Tibial nerve (tissue), 4 donors: ENCODE results near the gene CD70.

Source experiments
- CTCF ChIP-seq, 5 experiments: fragments of 200-600 bp in 3 of 5; fragments of 450-650 bp in 2 of 5; sonication (generic) in 3 of 5; IDR thresholded peaks; one replicate each; pipeline ENCODE4 v1.5.1; 2016 to 2019; ENCODE audit warnings: antibody characterized with exemption in 5 of 5, mild to moderate bottlenecking in 3 of 5, moderate library complexity in 2 of 5
- EP300 ChIP-seq, 2 donors: sonication (generic); formaldehyde crosslinking; IDR thresholded peaks; one replicate each; pipeline ENCODE4 v1.6.1; 2017; ENCODE audit warnings: antibody characterized with exemption in 2 of 2, mild to moderate bottlenecking in 1 of 2

- TF ChIP-seq CTCF (IDR thresholded peaks at IDR 0.05) (no peak), EP300 (IDR thresholded peaks at IDR 0.05) (no peak)
These were observed 22.9 kb downstream of the CD70 start for GRCh38 chr19:6568010-6568526.
